HEK293 (cell line): ENCODE results near the gene FAM89B.

Experiments
- CTCF ChIA-PET: fragments of 350-600 bp; formaldehyde crosslinking; extraction: SDS; loops from one replicate; lab custom pipeline; 2021; ENCODE audit warnings: antibody characterized with exemption; lab: Yijun Ruan, JAX
- POLR2A ChIA-PET: fragments of 300-600 bp; formaldehyde crosslinking; extraction: SDS; loops from one replicate; lab custom pipeline; 2020; ENCODE audit warnings: antibody characterized with exemption, inconsistent platforms; lab: Yijun Ruan, JAX
- H3K27ac ChIP-seq: fragments of 200-500 bp; sonication (Bioruptor generic); 2 replicates; pipeline ENCODE4 v1.5.1; 2014; ENCODE audit warnings: low read depth, low read length, control low read depth, inconsistent platforms; ENCODE audit errors: extremely low read depth
- H3K36me3 ChIP-seq, 2 experiments: fragments of 200-500 bp in 1 of 2; sonication (Bioruptor generic) in 1 of 2; 1 replicate in 1 of 2; 2 replicates in 1 of 2; pipeline ENCODE4 v1.5.1; 2014 to 2017; ENCODE audit warnings: inconsistent platforms in 2 of 2, low read length in 2 of 2; ENCODE audit not compliant: control insufficient read depth in 2 of 2, insufficient read depth in 1 of 2
- H3K4me1 ChIP-seq: fragments of 200-500 bp; sonication (Bioruptor generic); 2 replicates; pipeline ENCODE4 v1.5.1; 2014; ENCODE audit warnings: mild to moderate bottlenecking, low read length, inconsistent platforms; ENCODE audit not compliant: control insufficient read depth, insufficient read depth
- H3K4me3 ChIP-seq: 2 replicates; pipeline ENCODE4 v1.5.1; 2011; ENCODE audit warnings: low read depth, mild to moderate bottlenecking, control low read depth, low read length, moderate library complexity
- H3K9me3 ChIP-seq: fragments of 200-500 bp; sonication (Bioruptor generic); 2 replicates; pipeline ENCODE4 v1.5.1; 2014; ENCODE audit warnings: low read depth, low read length, inconsistent platforms; ENCODE audit not compliant: control insufficient read depth, insufficient read depth
- ELK4 ChIP-seq: IDR thresholded peaks from 2 replicates; pipeline ENCODE4 v1.6.1; 2011; ENCODE audit warnings: mild to moderate bottlenecking, low read depth, low read length, borderline replicate concordance
- FEZF1 ChIP-seq: fragments of 450-650 bp; formaldehyde crosslinking; IDR thresholded peaks from 2 replicates; pipeline ENCODE4 v1.5.1; 2016; ENCODE audit warnings: missing biosample characterization, missing genetic modification characterization
- GLI2 ChIP-seq: fragments of 450-650 bp; formaldehyde crosslinking; IDR thresholded peaks from 2 replicates; pipeline ENCODE4; 2017; ENCODE audit warnings: missing biosample characterization, missing genetic modification characterization, low read depth, borderline replicate concordance
- GLIS2 ChIP-seq: fragments of 450-650 bp; formaldehyde crosslinking; IDR thresholded peaks from 2 replicates; pipeline ENCODE4 v1.5.1; 2016; ENCODE audit warnings: missing biosample characterization, missing genetic modification characterization
- HIC1 ChIP-seq: fragments of 450-650 bp; formaldehyde crosslinking; IDR thresholded peaks from 2 replicates; pipeline ENCODE4 v1.5.1; 2016; ENCODE audit warnings: missing biosample characterization, missing genetic modification characterization
- INSM2 ChIP-seq: fragments of 450-650 bp; formaldehyde crosslinking; IDR thresholded peaks from 2 replicates; pipeline ENCODE4 v1.5.1; 2016; ENCODE audit warnings: missing biosample characterization, missing genetic modification characterization
- KLF16 ChIP-seq: fragments of 450-650 bp; formaldehyde crosslinking; IDR thresholded peaks from 2 replicates; pipeline ENCODE4 v1.5.1; 2017; ENCODE audit warnings: missing biosample characterization, missing genetic modification characterization
- KLF7 ChIP-seq: fragments of 450-650 bp; formaldehyde crosslinking; IDR thresholded peaks from 2 replicates; pipeline ENCODE4 v1.5.1; 2016; ENCODE audit warnings: missing biosample characterization, missing genetic modification characterization, borderline replicate concordance
- KLF8 ChIP-seq: fragments of 450-650 bp; formaldehyde crosslinking; IDR thresholded peaks from 2 replicates; pipeline ENCODE4 v1.5.1; 2016; ENCODE audit warnings: missing biosample characterization, missing genetic modification characterization
- MEIS1 ChIP-seq: sonication (generic); formaldehyde crosslinking; IDR thresholded peaks from 2 replicates; pipeline ENCODE4 v1.8.1; 2022; ENCODE audit warnings: missing genetic modification reagents, mild to moderate bottlenecking, borderline replicate concordance
- MZF1 ChIP-seq: fragments of 450-650 bp; formaldehyde crosslinking; IDR thresholded peaks from 2 replicates; pipeline ENCODE4 v1.5.1; 2017; ENCODE audit warnings: missing biosample characterization, missing genetic modification characterization, borderline replicate concordance
- PRDM1 ChIP-seq: fragments of 450-650 bp; formaldehyde crosslinking; IDR thresholded peaks from 2 replicates; pipeline ENCODE4; 2016; ENCODE audit warnings: missing biosample characterization, missing genetic modification characterization
- PRDM4 ChIP-seq: fragments of 450-650 bp; formaldehyde crosslinking; IDR thresholded peaks from 2 replicates; pipeline ENCODE4 v1.5.1; 2017; ENCODE audit warnings: missing biosample characterization, missing genetic modification characterization
- SP2 ChIP-seq: fragments of 450-650 bp; formaldehyde crosslinking; IDR thresholded peaks from 2 replicates; pipeline ENCODE4 v1.5.1; 2016; ENCODE audit warnings: missing biosample characterization, missing genetic modification characterization
- ZBTB17 ChIP-seq: fragments of 450-650 bp; formaldehyde crosslinking; IDR thresholded peaks from 2 replicates; pipeline ENCODE4 v1.5.1; 2016; ENCODE audit warnings: missing biosample characterization, missing genetic modification characterization
- ZEB2 ChIP-seq: fragments of 450-650 bp; formaldehyde crosslinking; IDR thresholded peaks from 2 replicates; pipeline ENCODE4 v1.5.1; 2016; ENCODE audit warnings: missing biosample characterization, missing genetic modification characterization
- ZFHX2 ChIP-seq: fragments of 450-650 bp; formaldehyde crosslinking; conservative IDR thresholded peaks from 2 replicates; pipeline ENCODE4 v1.5.1; 2016; ENCODE audit warnings: missing biosample characterization, missing genetic modification characterization
- ZNF146 ChIP-seq: fragments of 450-650 bp; formaldehyde crosslinking; IDR thresholded peaks from 2 replicates; pipeline ENCODE4 v1.5.1; 2016; ENCODE audit warnings: missing biosample characterization, missing genetic modification characterization
- ZNF175 ChIP-seq: fragments of 450-650 bp; formaldehyde crosslinking; IDR thresholded peaks from 2 replicates; pipeline ENCODE4 v1.5.1; 2016; ENCODE audit warnings: missing biosample characterization, missing genetic modification characterization
- ZNF274 ChIP-seq, 2 experiments: fragments of 200-500 bp in 1 of 2; fragments of 450-650 bp in 1 of 2; sonication (Bioruptor generic) in 1 of 2; formaldehyde crosslinking in 1 of 2; IDR thresholded peaks; 2 replicates each; pipeline versions ENCODE4 v1.5.1 to v1.6.1; 2014 to 2016; ENCODE audit warnings: borderline replicate concordance in 1 of 2, inconsistent platforms in 1 of 2, low read length in 1 of 2, missing biosample characterization in 1 of 2, missing genetic modification characterization in 1 of 2
- ZNF341 ChIP-seq: fragments of 450-650 bp; formaldehyde crosslinking; IDR thresholded peaks from 2 replicates; pipeline ENCODE4; 2016; ENCODE audit warnings: low read depth, missing biosample characterization, missing genetic modification characterization
- ZNF514 ChIP-seq: fragments of 450-650 bp; formaldehyde crosslinking; IDR thresholded peaks from 2 replicates; pipeline ENCODE4 v1.5.1; 2016; ENCODE audit warnings: missing biosample characterization, missing genetic modification characterization
- ZNF530 ChIP-seq: fragments of 450-650 bp; formaldehyde crosslinking; IDR thresholded peaks from 2 replicates; pipeline ENCODE4 v1.5.1; 2016; ENCODE audit warnings: low read depth, missing biosample characterization, missing genetic modification characterization
- ZNF555 ChIP-seq: fragments of 450-650 bp; formaldehyde crosslinking; conservative IDR thresholded peaks from 2 replicates; pipeline ENCODE4 v1.5.1; 2017; ENCODE audit warnings: missing biosample characterization, mild to moderate bottlenecking, missing genetic modification characterization, inconsistent platforms
- ZNF560 ChIP-seq: fragments of 450-650 bp; formaldehyde crosslinking; IDR thresholded peaks from 2 replicates; pipeline ENCODE4 v1.5.1; 2017; ENCODE audit warnings: missing biosample characterization, missing genetic modification characterization, borderline replicate concordance
- ZNF571 ChIP-seq: fragments of 450-650 bp; formaldehyde crosslinking; IDR thresholded peaks from 2 replicates; pipeline ENCODE4 v1.5.0; 2017; ENCODE audit warnings: missing biosample characterization, missing genetic modification characterization
- ZNF585B ChIP-seq: fragments of 450-650 bp; formaldehyde crosslinking; IDR thresholded peaks from 2 replicates; pipeline ENCODE4 v1.5.1; 2016; ENCODE audit warnings: missing biosample characterization, missing genetic modification characterization
- ZNF658 ChIP-seq: fragments of 450-650 bp; formaldehyde crosslinking; IDR thresholded peaks from 2 replicates; pipeline ENCODE4; 2016; ENCODE audit warnings: missing biosample characterization, missing genetic modification characterization
- ZNF837 ChIP-seq: fragments of 450-650 bp; formaldehyde crosslinking; IDR thresholded peaks from 2 replicates; pipeline ENCODE4 v1.5.1; 2016; ENCODE audit warnings: missing biosample characterization, missing genetic modification characterization

Gene FAM89B

GRCh38 chr11:65560555-65561418 is 11.6 kb upstream of the FAM89B start:
- Histone ChIP-seq H3K4me3 (no peak overlapping the region), H3K36me3 (no peaks in the 10 kb centered on the region), H3K4me1 (peaks cover 21% of the 10 kb centered on the region), H3K27ac (peak overlapping the region; percentile 34; the same call in 1 of the 2 replicates), H3K9me3 (no peaks in the 10 kb centered on the region)
- ChIA-PET POLR2A (interaction anchor here (0.8 to 4.1 kb wide), 9 partner anchors 9 to 138 kb away, joined by 3 to 41 read pairs (median 9); partner anchors contain the start of genes FAM89B, MALAT1, NEAT1 and SCYL1), CTCF (interaction anchor here (0.6 to 5.3 kb wide), 8 partner anchors 9 to 232 kb away, joined by 3 to 44 read pairs (median 5); partner anchors contain the start of genes FAM89B and ZNRD2)
- TF ChIP-seq GLIS2 (tag by site-specific recombination): peak; percentile 20; the same call in 1 of the 2 replicates
- peak; percentile 71 for TF ChIP-seq FEZF1
- TF ChIP-seq ZNF555 (tag by site-specific recombination): no peak
- no peak for TF ChIP-seq ZNF146 (tag by site-specific recombination)
- no peak for TF ChIP-seq MEIS1 (CRISPR knock-in tag)
- peak; percentile 31 for TF ChIP-seq SP2
- TF ChIP-seq INSM2: no peak
- no peak for TF ChIP-seq PRDM4 (tag by site-specific recombination)
- no peak for TF ChIP-seq KLF8 (tag by site-specific recombination)
- TF ChIP-seq ZNF658 (tag by site-specific recombination): no peak
- TF ChIP-seq ZNF585B (tag by site-specific recombination): no peak
- TF ChIP-seq MZF1 (tag by site-specific recombination): no peak
- no peak for TF ChIP-seq ELK4
- no peak for TF ChIP-seq ZEB2
- peak; percentile 79 for TF ChIP-seq ZBTB17 (tag by site-specific recombination)
- TF ChIP-seq GLI2 (tag by site-specific recombination): no peak
- TF ChIP-seq PRDM1: no peak
- TF ChIP-seq ZNF341 (tag by site-specific recombination): peak; percentile 60
- no peak for TF ChIP-seq ZNF530 (tag by site-specific recombination)
- TF ChIP-seq KLF7: no peak
- TF ChIP-seq ZNF514 (tag by site-specific recombination): no peak
- no peak for TF ChIP-seq ZNF837 (tag by site-specific recombination)
- TF ChIP-seq KLF16 (tag by site-specific recombination): no peak
- TF ChIP-seq ZNF560: no peak
- TF ChIP-seq ZNF175 (tag by site-specific recombination): no peak
- no peak for TF ChIP-seq ZNF571
- no peak for TF ChIP-seq ZNF274 (IDR thresholded peaks at IDR 0.05; ENCODE audit: low read length)
- no peak for TF ChIP-seq ZNF274 (tag by site-specific recombination; IDR thresholded peaks at IDR 0.05; ENCODE audit: borderline replicate concordance)
- peak; percentile 39 for TF ChIP-seq ZFHX2 (tag by site-specific recombination)
- TF ChIP-seq HIC1 (tag by site-specific recombination): no peak; the same call in 1 of the 2 replicates
